Measurements from ENCODE around the gene SUMF1.

Gene SUMF1

GRCh38 chr3:4504340-4505261 lies 37.5 kb upstream of the SUMF1 start:
- peak overlapping the region; percentile 54 for H3K4me3 ChIP-seq (ENCODE audit: low read depth, low read length)
- peak; percentile 44 for DNase-seq (ENCODE audit: low read depth)
- no peak for TF ChIP-seq CTCF (IDR thresholded peaks at IDR 0.05; ENCODE audit: insufficient read depth, low read depth, low read length, missing control alignments)

GRCh38 chr3:4503050-4503449 lies 36.0 kb upstream of the SUMF1 start:
- no peak overlapping the region for H3K4me3 ChIP-seq (ENCODE audit: low read depth, low read length)
- peak; percentile 70 for DNase-seq (ENCODE audit: low read depth)
- no peak for TF ChIP-seq CTCF (IDR thresholded peaks at IDR 0.05; ENCODE audit: insufficient read depth, low read depth, low read length, missing control alignments)

- no peak for TF ChIP-seq CTCF (IDR thresholded peaks at IDR 0.05; ENCODE audit: insufficient read depth, low read depth, low read length, missing control alignments)
- no peak for DNase-seq (ENCODE audit: low read depth)
Observed at GRCh38 chr3:4501927-4502326, 34.9 kb upstream of the SUMF1 start.

GRCh38 chr3:4501437-4501836 lies 34.4 kb upstream of the SUMF1 start:
- no peak overlapping the region for H3K4me3 ChIP-seq (ENCODE audit: low read depth, low read length)
- no peak for TF ChIP-seq CTCF (IDR thresholded peaks at IDR 0.05; ENCODE audit: insufficient read depth, low read depth, low read length, missing control alignments)
- DNase-seq (ENCODE audit: low read depth), result no peak

More at GRCh38 chr3:4501927-4502326, 34.9 kb upstream of the SUMF1 start:
- no peak overlapping the region for H3K4me3 ChIP-seq (ENCODE audit: low read depth, low read length)

GRCh38 chr3:4498446-4498845 lies 31.4 kb upstream of the SUMF1 start:
- no peak overlapping the region for H3K4me3 ChIP-seq (ENCODE audit: low read depth, low read length)
- DNase-seq (ENCODE audit: low read depth), result no peak
- no peak for TF ChIP-seq CTCF (IDR thresholded peaks at IDR 0.05; ENCODE audit: insufficient read depth, low read depth, low read length, missing control alignments)

- H3K4me3 ChIP-seq (ENCODE audit: low read depth, low read length), result no peak overlapping the region
- DNase-seq (ENCODE audit: low read depth), result no peak
- no peak for TF ChIP-seq CTCF (IDR thresholded peaks at IDR 0.05; ENCODE audit: insufficient read depth, low read depth, low read length, missing control alignments)
Observed at GRCh38 chr3:4497843-4498324, 30.8 kb upstream of the SUMF1 start.
